Tibial nerve (tissue), 4 donors: ENCODE data around the gene HOXB4. TPM values are rescaled to one million over a fixed set of nuclear protein-coding genes. Genes with fewer than 3 reads are reported as not detected.

Experiments used
- DNase-seq, 2 donors: peaks; one replicate each; pipeline ENCODE4 v3.0.0-alpha.2; 2019; ENCODE audit warnings: low spot score in 2 of 2
- H3K27ac ChIP-seq, 4 donors: fragments of 200-600 bp; sonication (generic) in 3 of 4; one replicate each; pipeline ENCODE4 v1.5.1; 2017 to 2019; ENCODE audit warnings: mild to moderate bottlenecking in 1 of 4
- H3K27me3 ChIP-seq, 2 donors: fragments of 200-600 bp; sonication (generic) in 1 of 2; one replicate each; pipeline versions ENCODE4 v1.5.1 to v1.6.0; 2017 to 2019
- H3K36me3 ChIP-seq, 3 donors: fragments of 200-600 bp; sonication (generic); one replicate each; pipeline ENCODE4 v1.5.1; 2018 to 2019
- H3K4me1 ChIP-seq, 4 donors: fragments of 200-600 bp; sonication (generic) in 3 of 4; one replicate each; pipeline ENCODE4 v1.5.1; 2017 to 2019
- H3K4me3 ChIP-seq, 4 donors: fragments of 200-600 bp; sonication (generic) in 3 of 4; one replicate each; pipeline ENCODE4 v1.5.1; 2017 to 2019; ENCODE audit warnings: mild to moderate bottlenecking in 1 of 4, moderate library complexity in 1 of 4
- H3K9me3 ChIP-seq, 4 donors: fragments of 200-600 bp; sonication (generic) in 3 of 4; one replicate each; pipeline ENCODE4 v1.5.1; 2017 to 2019
- CTCF ChIP-seq, 5 experiments: fragments of 200-600 bp in 3 of 5; fragments of 450-650 bp in 2 of 5; sonication (generic) in 3 of 5; IDR thresholded peaks; one replicate each; pipeline ENCODE4 v1.5.1; 2016 to 2019; ENCODE audit warnings: antibody characterized with exemption in 5 of 5, mild to moderate bottlenecking in 3 of 5, moderate library complexity in 2 of 5
- EP300 ChIP-seq, 2 donors: sonication (generic); formaldehyde crosslinking; IDR thresholded peaks; one replicate each; pipeline ENCODE4 v1.6.1; 2017; ENCODE audit warnings: antibody characterized with exemption in 2 of 2, mild to moderate bottlenecking in 1 of 2
- POLR2A ChIP-seq, 2 donors: fragments of 450-650 bp; IDR thresholded peaks; one replicate each; pipeline ENCODE4 v1.6.1; 2017; ENCODE audit warnings: antibody characterized with exemption in 2 of 2, mild to moderate bottlenecking in 2 of 2, moderate library complexity in 2 of 2
- WGBS, 2 donors: methylation state at CpG; one replicate each; pipeline ENCODE4 v1.1.5; 2018; 5-methylcytosine and 5-hydroxymethylcytosine counted together
- total RNA-seq, 4 donors: library from RNA; depleted of rRNA; stranded (reverse); fragments of >200 nt; gene quantifications; one replicate each; pipeline ENCODE4 v1.1.0, GENCODE V29; 2016

Gene HOXB4
- total RNA-seq, 4 donors from 2014 or later: 1.2 to 3.5 (median 2.0) TPM

- TF ChIP-seq CTCF (IDR thresholded peaks at IDR 0.05): no peak
- no peak for TF ChIP-seq EP300 (IDR thresholded peaks at IDR 0.05)
- TF ChIP-seq POLR2A (IDR thresholded peaks at IDR 0.05): no peak
- no peaks in the 10 kb centered on the region for H3K36me3 ChIP-seq
- no peak for DNase-seq
- H3K4me1 ChIP-seq: peaks cover 0 to 78% (median 18%) of the 10 kb centered on the region in 4 donors
- H3K9me3 ChIP-seq: no peaks in the 10 kb centered on the region
- WGBS, 2 donors: 5 to 8% methylated on average over 41 to 46 of the region's 55 CpGs
- H3K4me3 ChIP-seq: peak overlapping the region in 3 of 4 donors; percentile 21 to 71 (median 57)
- peak overlapping the region in 2 of 4 donors; percentile 79 to 86 for H3K27ac ChIP-seq
- peaks cover 5 to 98% of the 10 kb centered on the region in 2 donors for H3K27me3 ChIP-seq
These were observed 35.9 kb upstream of the HOXB4 start for GRCh38 chr17:48613862-48614694.

GRCh38 chr17:48612854-48613691 lies 34.9 kb upstream of the HOXB4 start:
- no peak for DNase-seq
- Histone ChIP-seq H3K36me3 (no peaks in the 10 kb centered on the region), H3K9me3 (no peaks in the 10 kb centered on the region), H3K4me1 (peaks cover 0 to 69% (median 18%) of the 10 kb centered on the region in 4 donors), H3K4me3 (peak overlapping the region; percentile 30 to 71 (median 46)), H3K27ac (peak overlapping the region; percentile 12 to 86 (median 76)), H3K27me3 (peaks cover 5 to 98% of the 10 kb centered on the region in 2 donors)
- WGBS, 2 donors: 1 to 3% methylated on average over 62 to 67 of the region's 67 CpGs
- TF ChIP-seq EP300 (IDR thresholded peaks at IDR 0.05): no peak
- TF ChIP-seq CTCF (IDR thresholded peaks at IDR 0.05): peak in 4 of 5 experiments; percentile 8 to 47 (median 34)
- no peak for TF ChIP-seq POLR2A (IDR thresholded peaks at IDR 0.05)

- no peak for TF ChIP-seq CTCF (IDR thresholded peaks at IDR 0.05)
- TF ChIP-seq POLR2A (IDR thresholded peaks at IDR 0.05): no peak
- TF ChIP-seq EP300 (IDR thresholded peaks at IDR 0.05): no peak
- Histone ChIP-seq H3K27ac (peak overlapping the region in 3 of 4 donors; percentile 73 to 86 (median 79)), H3K4me3 (peak overlapping the region; percentile 30 to 71 (median 46)), H3K36me3 (no peaks in the 10 kb centered on the region), H3K4me1 (peaks cover 0 to 63% (median 18%) of the 10 kb centered on the region in 4 donors), H3K9me3 (no peaks in the 10 kb centered on the region), H3K27me3 (peaks cover 5 to 98% of the 10 kb centered on the region in 2 donors)
- DNase-seq: no peak
- WGBS, 2 donors: 4 to 5% methylated on average over 15 of the region's 15 CpGs
These were observed 34.3 kb upstream of the HOXB4 start for GRCh38 chr17:48612456-48612853.

- H3K36me3 ChIP-seq: no peaks in the 10 kb centered on the region
- no peaks in the 10 kb centered on the region for H3K9me3 ChIP-seq
- no peak for DNase-seq
- peaks cover 0 to 62% (median 18%) of the 10 kb centered on the region in 4 donors for H3K4me1 ChIP-seq
- H3K4me3 ChIP-seq: peak overlapping the region; percentile 36 to 71 (median 55)
- no peak for TF ChIP-seq POLR2A (IDR thresholded peaks at IDR 0.05)
- TF ChIP-seq CTCF (IDR thresholded peaks at IDR 0.05): no peak
- no peak for TF ChIP-seq EP300 (IDR thresholded peaks at IDR 0.05)
- 5 to 13% methylated on average over 34 to 35 of the region's 36 CpGs for WGBS, 2 donors
- peaks cover 5 to 98% of the 10 kb centered on the region in 2 donors for H3K27me3 ChIP-seq
- peak overlapping the region in 3 of 4 donors; percentile 73 to 86 (median 79) for H3K27ac ChIP-seq
These were observed 33.7 kb upstream of the HOXB4 start for GRCh38 chr17:48611681-48612455.
